Measurements from ENCODE around the gene ZBTB7C.
"Not testable (repeated sequence)": the region's sequence is repeated elsewhere in the genome, so short reads cannot be mapped to it uniquely, and the experiment has no call there.

ZBTB7C gene

GRCh38 chr18:48408727-48409590 is at the start of gene ZBTB7C:
ZBTB7C (minus strand) TSS chr18:48409383.
- DNase-seq = no peak

- DNase-seq = no peak
Measured at GRCh38 chr18:48456838-48457237, 47.7 kb upstream of the ZBTB7C start.

GRCh38 chr18:48455555-48456478 is 46.6 kb upstream of the ZBTB7C start:
- DNase-seq = peak; percentile 37 to 38

- DNase-seq = no peak
Measured at GRCh38 chr18:48454261-48454757, 45.1 kb upstream of the ZBTB7C start.

GRCh38 chr18:48453330-48454066 is 44.3 kb upstream of the ZBTB7C start:
- no peak for DNase-seq

- no peak for DNase-seq
Measured at GRCh38 chr18:48452861-48453323, 43.7 kb upstream of the ZBTB7C start.

- no peak for DNase-seq
Measured at GRCh38 chr18:48450685-48451084, 41.5 kb upstream of the ZBTB7C start.

- DNase-seq = peak; percentile 56 to 57
Measured at GRCh38 chr18:48446582-48447225, 37.5 kb upstream of the ZBTB7C start.

GRCh38 chr18:48445540-48445939 is 36.4 kb upstream of the ZBTB7C start:
- peak; percentile 67 to 68 for DNase-seq

- no peak for DNase-seq
Measured at GRCh38 chr18:48442761-48443160, 33.6 kb upstream of the ZBTB7C start.

- no peak for DNase-seq
Measured at GRCh38 chr18:48441405-48441881, 32.3 kb upstream of the ZBTB7C start.

GRCh38 chr18:48440924-48441323 is 31.7 kb upstream of the ZBTB7C start:
- no peak for DNase-seq

GRCh38 chr18:48436907-48437306 is 27.7 kb upstream of the ZBTB7C start:
- no peak for DNase-seq

- not testable (repeated sequence) for DNase-seq
Measured at GRCh38 chr18:48434382-48434781, 25.2 kb upstream of the ZBTB7C start.

GRCh38 chr18:48433541-48433940 is 24.4 kb upstream of the ZBTB7C start:
- DNase-seq = no peak

GRCh38 chr18:48430150-48430549 is 21.0 kb upstream of the ZBTB7C start:
- DNase-seq = no peak

- DNase-seq = no peak
Measured at GRCh38 chr18:48428475-48429177, 19.4 kb upstream of the ZBTB7C start.

GRCh38 chr18:48422947-48423378 is 13.8 kb upstream of the ZBTB7C start:
- DNase-seq = no peak

- no peak for DNase-seq
Measured at GRCh38 chr18:48419277-48420022, 10.3 kb upstream of the ZBTB7C start.

GRCh38 chr18:48418539-48419276 is 9.5 kb upstream of the ZBTB7C start:
- no peak for DNase-seq
